HG02588 (cell line): Measurements from ENCODE around the gene F11R.
"Not testable (repeated sequence)": the region's sequence is repeated elsewhere in the genome, so short reads cannot be mapped to it uniquely, and the experiment has no call there.

Source experiments
- ATAC-seq: cut with Tn5 transposase; IDR thresholded peaks from one replicate; pipeline ENCODE4 v1.9.1; 2021; ENCODE audit warnings: mild to moderate bottlenecking, moderate library complexity; ENCODE audit not compliant: unreplicated experiment

The F11R gene

GRCh38 chr1:161020509-161021164, at the start of gene F11R:
Gene F11R, minus strand, starts transcription at chr1:161021152. Its CDS starts 79 bp downstream, at chr1:161021073.
- peak; percentile 38 for ATAC-seq

- peak; percentile 89 for ATAC-seq
These were observed 48.8 kb upstream of the F11R start, which contains the start of gene ARHGAP30 for GRCh38 chr1:161069731-161070270. Gene ARHGAP30, minus strand, starts transcription at chr1:161069891. Its CDS starts 267 bp downstream, at chr1:161069624.

DNA sequence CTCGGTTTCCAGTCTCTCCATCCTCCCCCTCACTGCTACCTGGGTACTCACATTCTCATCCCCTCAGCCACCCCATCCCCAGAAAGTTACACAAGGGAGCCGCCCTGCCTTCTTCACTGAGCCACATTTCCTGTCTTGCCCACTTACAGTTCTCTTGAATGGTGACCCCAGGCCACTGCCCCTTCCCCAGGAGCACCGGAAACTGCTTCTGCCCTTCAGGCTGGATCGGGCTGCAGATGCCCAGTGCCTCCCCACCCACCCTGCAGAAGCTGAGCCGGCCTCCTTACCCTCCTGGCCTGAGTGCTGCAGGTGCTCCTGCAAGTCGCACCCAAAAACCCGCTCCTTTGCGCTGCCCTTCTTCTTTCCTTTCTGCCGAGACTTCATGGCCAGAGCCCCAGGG, 48.3 kb upstream of the F11R start:
- ATAC-seq: peak; percentile 2

GRCh38 chr1:161068306-161069234, 47.6 kb upstream of the F11R start:
- ATAC-seq: peak; percentile 51

GRCh38 chr1:161066694-161067093, 45.7 kb upstream of the F11R start:
- ATAC-seq: no peak

GRCh38 chr1:161065681-161066080, 44.7 kb upstream of the F11R start:
- ATAC-seq: not testable (repeated sequence)

DNA sequence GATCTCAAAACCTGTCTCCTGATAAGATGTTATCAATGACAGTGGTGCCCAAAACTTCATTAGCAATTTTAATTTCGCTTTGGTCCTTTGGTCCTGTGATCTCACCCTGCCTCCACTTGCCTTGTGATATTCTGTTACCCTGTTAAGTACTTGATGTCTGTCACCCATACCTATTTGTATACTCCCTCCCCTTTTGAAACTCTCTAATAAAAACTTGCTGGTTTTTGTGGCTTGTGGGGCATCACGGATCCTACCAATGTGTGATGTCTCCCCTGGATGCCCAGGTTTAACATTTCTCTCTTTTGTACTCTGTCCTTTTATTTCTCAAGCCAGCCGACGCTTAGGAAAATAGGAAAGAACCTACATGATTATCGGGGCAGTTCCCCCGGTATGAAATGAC, 43.0 kb upstream of the F11R start:
- not testable (repeated sequence) for ATAC-seq

GRCh38 chr1:161061419-161061818, 40.5 kb upstream of the F11R start:
- ATAC-seq: no peak

- no peak for ATAC-seq
These were observed 38.3 kb upstream of the F11R start for GRCh38 chr1:161059293-161059692.

- ATAC-seq: no peak
These were observed 33.9 kb upstream of the F11R start for GRCh38 chr1:161054805-161055204.

DNA sequence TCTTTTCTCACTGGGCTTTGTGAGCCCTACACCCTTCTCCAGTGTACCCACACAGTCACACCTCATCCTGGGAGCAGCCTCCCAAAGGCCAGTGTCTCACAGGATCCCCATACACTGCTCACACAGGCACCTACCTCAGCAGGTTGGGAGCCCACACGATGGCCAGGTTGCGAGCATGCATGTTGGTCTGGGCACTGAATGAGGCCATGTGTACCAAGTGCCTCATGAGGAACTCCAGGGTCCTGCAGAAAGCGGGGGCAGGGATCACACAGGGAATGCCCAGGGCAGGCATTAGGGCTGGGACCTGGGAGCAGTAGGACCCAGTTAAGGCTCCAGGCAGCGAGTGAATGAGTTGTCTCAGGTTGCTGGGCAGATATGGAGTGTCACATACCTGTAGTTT, 33.3 kb upstream of the F11R start:
- ATAC-seq: no peak

DNA sequence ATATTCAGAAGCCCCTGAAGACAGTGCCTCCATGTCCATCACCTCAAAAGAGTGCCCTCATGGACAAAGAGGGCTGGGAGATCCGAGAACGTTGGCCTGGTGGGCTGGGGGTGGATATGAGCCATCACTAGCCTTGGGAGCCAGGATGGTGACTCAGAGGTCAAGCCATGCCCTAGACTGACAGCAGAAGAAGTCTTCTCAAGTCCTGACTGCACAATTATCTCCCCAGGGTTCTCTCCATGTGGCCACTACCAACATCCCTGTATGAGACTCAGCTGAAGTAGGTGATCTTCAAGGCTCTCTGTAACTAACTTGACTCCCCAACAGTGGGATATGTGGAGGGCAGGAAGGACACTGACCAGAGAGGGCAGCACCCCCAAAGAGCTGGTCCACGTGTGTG, 31.9 kb upstream of the F11R start:
- no peak for ATAC-seq

GRCh38 chr1:161051219-161051618, 30.3 kb upstream of the F11R start:
- no peak for ATAC-seq

DNA sequence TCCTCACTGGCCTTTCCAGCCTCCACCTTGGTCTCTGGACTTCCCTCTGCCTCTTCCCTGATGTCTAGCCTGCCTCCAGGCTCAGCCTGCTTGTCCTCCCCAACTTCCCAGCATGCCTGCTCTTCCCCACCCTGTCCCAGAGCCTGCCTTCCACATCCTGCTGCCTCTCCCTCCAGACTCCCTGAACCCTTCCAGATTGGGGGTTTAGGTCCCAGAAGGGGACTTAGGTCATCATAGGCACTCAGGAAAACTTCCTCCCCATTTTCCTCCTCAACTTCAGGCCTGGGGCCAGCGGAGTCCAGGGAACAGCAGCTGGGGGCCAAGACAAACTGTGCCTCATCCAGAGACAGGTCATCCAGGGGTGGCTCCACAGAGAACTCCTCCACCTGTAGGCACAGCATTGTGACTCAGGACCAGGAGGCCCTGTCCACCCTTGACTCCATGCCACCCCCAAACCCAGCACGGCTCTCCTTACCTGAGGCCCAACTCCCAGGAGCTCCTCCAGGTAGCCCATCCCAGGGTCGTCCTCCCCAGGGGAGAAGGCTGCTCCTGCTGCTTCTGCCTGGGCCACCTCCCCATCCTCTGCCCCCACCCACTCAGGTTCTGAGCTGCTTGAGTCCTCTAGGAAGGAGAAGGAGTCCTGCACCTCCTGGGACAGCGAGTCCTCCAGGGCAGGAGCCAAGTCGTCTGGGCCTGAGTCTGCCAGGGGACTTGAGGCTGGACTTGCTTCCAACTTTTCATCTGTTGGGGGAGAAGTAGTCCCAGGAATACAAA, 28.2 kb upstream of the F11R start:
- ATAC-seq: no peak

DNA sequence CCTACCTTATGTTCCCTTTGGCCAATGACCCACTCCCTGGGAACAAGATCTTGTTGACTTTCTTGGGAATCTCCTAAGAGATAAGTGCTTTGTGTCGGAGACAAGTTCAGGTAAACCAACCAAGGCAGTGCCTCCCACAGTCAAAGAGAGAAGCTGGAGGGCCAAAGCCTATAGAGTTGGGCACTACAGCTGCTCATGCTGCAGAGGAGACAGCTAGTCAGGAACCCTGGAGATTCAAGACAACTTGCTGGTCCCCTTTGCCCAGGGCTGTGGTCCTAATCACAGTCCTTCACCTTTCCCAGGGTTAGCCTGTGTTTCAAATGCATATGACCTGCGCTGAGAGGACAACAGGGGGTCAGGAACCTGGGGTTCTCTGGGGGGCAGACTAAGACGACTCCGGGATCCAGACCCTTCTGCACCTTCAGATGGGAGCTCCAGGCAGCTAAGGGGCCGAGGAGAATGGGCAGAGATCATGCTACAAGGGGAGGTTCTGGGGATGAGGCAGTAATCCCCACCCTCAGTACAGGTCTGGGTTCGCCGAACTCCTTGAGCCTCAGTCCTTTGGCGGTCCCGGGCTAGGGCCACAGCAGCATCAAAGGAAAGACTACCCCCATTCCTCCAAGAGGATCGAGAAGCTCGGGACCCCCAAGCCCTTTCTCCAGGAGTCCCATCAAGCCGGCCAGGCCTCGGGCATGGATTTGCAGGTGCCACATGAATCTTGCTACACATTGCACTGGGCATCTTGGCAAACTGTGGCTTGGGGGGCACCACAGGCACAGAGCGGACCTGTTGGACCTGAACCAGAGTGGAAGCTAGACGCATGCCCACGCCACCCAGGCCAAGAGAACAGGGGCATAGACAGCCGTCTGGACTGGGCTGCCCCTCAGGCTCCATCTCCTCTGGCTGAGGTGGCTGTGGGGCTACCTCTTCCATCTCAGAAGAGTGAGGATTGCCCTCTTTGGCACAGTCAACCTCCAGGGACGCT, 26.8 kb upstream of the F11R start:
- ATAC-seq: no peak

- ATAC-seq: no peak
These were observed 25.8 kb upstream of the F11R start for GRCh38 chr1:161046605-161047228.

DNA sequence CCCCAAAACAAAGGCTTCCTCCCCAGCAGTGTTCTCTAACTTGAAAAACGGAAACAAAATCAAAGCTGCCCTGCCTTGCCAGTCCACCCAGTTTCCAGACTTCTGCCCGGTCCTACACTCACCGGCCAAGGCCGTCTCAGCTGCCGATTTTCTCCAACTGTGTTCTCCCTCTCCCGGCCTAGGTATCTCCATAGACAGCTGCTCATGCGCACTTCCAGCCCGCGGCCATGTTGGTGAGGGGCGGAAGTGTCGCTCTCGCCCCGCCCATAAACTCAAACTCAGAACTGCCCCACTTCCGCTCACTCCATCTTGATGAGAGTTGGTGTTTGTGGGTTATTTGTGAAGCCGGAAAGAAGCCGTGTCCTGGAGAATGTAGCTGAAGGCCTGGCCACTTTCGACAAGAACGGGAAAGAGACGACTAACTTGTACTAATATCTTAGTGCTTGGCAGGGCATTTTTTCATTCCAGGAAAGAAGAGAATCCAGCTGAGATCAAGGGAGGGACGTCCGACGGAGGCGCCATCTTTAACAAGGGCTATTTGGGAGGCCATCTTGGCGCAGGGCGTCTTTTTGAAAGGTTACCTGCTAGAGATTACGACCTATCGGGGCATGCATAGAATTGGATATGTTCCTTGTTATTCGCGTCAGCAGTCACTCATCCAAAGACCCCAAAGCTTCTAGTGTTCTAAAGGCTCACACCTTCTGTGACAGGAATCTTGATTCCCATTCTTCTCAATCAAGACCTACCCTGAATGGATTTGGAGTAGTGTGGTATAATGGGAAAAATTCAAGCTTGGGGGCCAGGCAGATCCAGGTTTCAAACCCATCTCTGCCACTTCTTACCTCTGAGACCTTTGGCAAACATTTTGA, 25.0 kb upstream of the F11R start, which contains the start of gene USF1:
TSS of gene USF1 (minus strand) at position 242 of the 869 bp plus-strand sequence. CDS start 2,702 bp downstream, outside the sequence.
- ATAC-seq: peak; percentile 68
